ENCODE data around the gene FHIT. TPM values are rescaled to one million over a fixed set of nuclear protein-coding genes. Genes with fewer than 3 reads are reported as not detected.

Gene FHIT
- polyA plus RNA-seq, 1 of the 3 experiments (the other 2 are of a cell fraction), result 0.41 TPM

GRCh38 chr3:60189304-60189703 is 1061.9 kb downstream of the FHIT start (continued):
- TF ChIP-seq CHD2 (IDR thresholded peaks at IDR 0.05; ENCODE audit: low read length, partially characterized antibody), result no peak
- no peak for TF ChIP-seq RFX5 (IDR thresholded peaks at IDR 0.05; ENCODE audit: low read length)
- no peak for TF ChIP-seq FOSL2 (IDR thresholded peaks at IDR 0.05; ENCODE audit: borderline replicate concordance, low read depth)
- no peak for TF ChIP-seq SIN3A (IDR thresholded peaks at IDR 0.05; ENCODE audit: borderline replicate concordance, low read depth, low read length)
- TF ChIP-seq USF1 (IDR thresholded peaks at IDR 0.05; ENCODE audit: borderline replicate concordance, low read depth), result no peak
- TF ChIP-seq RXRA (IDR thresholded peaks at IDR 0.05; ENCODE audit: borderline replicate concordance, low read depth), result no peak
- TF ChIP-seq EZH2phosphoT487 (IDR thresholded peaks at IDR 0.05; ENCODE audit: borderline replicate concordance, low read depth), result no peak

GRCh38 chr3:60188803-60189202 is 1062.4 kb downstream of the FHIT start:
- POLR2A ChIA-PET, result no interaction called here
- Histone ChIP-seq H3F3A (replicated peaks; ENCODE audit: insufficient read depth) (no peaks in the 10 kb centered on the region), H2AFZ (ENCODE audit: low read depth) (no peak overlapping the region), H3K36me3 (replicated peaks in 1 of 2; ENCODE audit: control insufficient read depth in 1 of 2, insufficient read depth in 2 of 2, low read length in 1 of 2) (no peaks in the 10 kb centered on the region), H3K4me3 (ENCODE audit: low read depth in 2 of 2, low read length in 1 of 2) (no peak overlapping the region), H4K20me1 (ENCODE audit: insufficient read depth) (no peaks in the 10 kb centered on the region), H3K4me1 (ENCODE audit: control insufficient read depth in 1 of 2, insufficient read depth in 2 of 2, low read depth in 1 of 2, low read length in 1 of 2) (no peaks in the 10 kb centered on the region), H3K4me2 (no peak overlapping the region), H3K9me3 (no peaks in the 10 kb centered on the region), H3K9me2 (no peaks in the 10 kb centered on the region), H3K27ac (ENCODE audit: low read depth in 2 of 2, low read length in 1 of 2) (no peak overlapping the region), H3K27me3 (ENCODE audit: insufficient read depth) (no peaks in the 10 kb centered on the region), H3K79me2 (ENCODE audit: insufficient read depth) (no peaks in the 10 kb centered on the region), H3K9ac (no peak overlapping the region)
- no peak for DNase-seq
- WGBS (ENCODE audit: low lambda C conversion rate), result 29% methylated on average over 2 of the region's 2 CpGs
- CTCF ChIA-PET, result no interaction called here
- TF ChIP-seq SIN3A (IDR thresholded peaks at IDR 0.05; ENCODE audit: borderline replicate concordance, low read depth, low read length) (no peak), ELF1 (IDR thresholded peaks at IDR 0.05) (no peak), MAX (IDR thresholded peaks at IDR 0.05; ENCODE audit: low read depth) (no peak), EZH2phosphoT487 (IDR thresholded peaks at IDR 0.05; ENCODE audit: borderline replicate concordance, low read depth) (no peak), MEF2A (IDR thresholded peaks at IDR 0.05; ENCODE audit: borderline replicate concordance, low read depth) (no peak), NRF1 (IDR thresholded peaks at IDR 0.05; ENCODE audit: low read depth, low read length) (no peak), NFIC (IDR thresholded peaks at IDR 0.05; ENCODE audit: borderline replicate concordance) (no peak), PBX3 (IDR thresholded peaks at IDR 0.05) (no peak), FOXM1 (IDR thresholded peaks at IDR 0.05; ENCODE audit: low read depth) (no peak), USF1 (IDR thresholded peaks at IDR 0.05; ENCODE audit: borderline replicate concordance, low read depth) (no peak), CTCF (IDR thresholded peaks at IDR 0.05) (no peak), GABPA (IDR thresholded peaks at IDR 0.05; ENCODE audit: low read depth) (no peak), IRF3 (IDR thresholded peaks at IDR 0.05; ENCODE audit: low read depth, low read length) (no peak), EP300 (IDR thresholded peaks at IDR 0.05; ENCODE audit: borderline replicate concordance in 1 of 2, low read depth in 1 of 2, low read length in 1 of 2) (no peak), TAF1 (IDR thresholded peaks at IDR 0.05; ENCODE audit: borderline replicate concordance, low read depth, low read length) (no peak), FOSL2 (IDR thresholded peaks at IDR 0.05; ENCODE audit: borderline replicate concordance, low read depth) (no peak), SMC3 (IDR thresholded peaks at IDR 0.05; ENCODE audit: low read depth, low read length) (no peak), RXRA (IDR thresholded peaks at IDR 0.05; ENCODE audit: borderline replicate concordance, low read depth) (no peak), MXI1 (IDR thresholded peaks at IDR 0.05; ENCODE audit: low read depth, low read length) (no peak), REST (IDR thresholded peaks at IDR 0.05; ENCODE audit: low read depth, low read length) (no peak)
